Measurements from ENCODE around the gene MIGA2. TPM values are rescaled to one million over a fixed set of nuclear protein-coding genes. Genes with fewer than 3 reads are reported as not detected.
A peak's percentile ranks its signal among the peaks of the same experiment; 100 is the strongest.

MIGA2 gene
- total and polyA plus RNA-seq, 9 of the 15 experiments (the other 6 are each of a cell fraction or from before 2014, with no cell fraction given) = 0.15 to 54.1 (median 18.0) TPM

- TF ChIP-seq MLLT1 (IDR thresholded peaks at IDR 0.05) = 0 out of 4 replicates have a peak, but pooled peaks of 1 of the 2 experiments have one; percentile 27
- TF ChIP-seq KAT2B (IDR thresholded peaks at IDR 0.05; ENCODE audit: low read depth, low read length) = no peak
- TF ChIP-seq ELK1 (CRISPR knock-in tag; IDR thresholded peaks at IDR 0.05) = no peak
- no peak for TF ChIP-seq NKRF (IDR thresholded peaks at IDR 0.05; ENCODE audit: borderline replicate concordance)
- TF ChIP-seq ZNF511 (CRISPR knock-in tag; IDR thresholded peaks at IDR 0.05) = no peak
- peak; percentile 78 for TF ChIP-seq POLR2A (conservative IDR thresholded peaks at IDR 0.05)
- TF ChIP-seq SMARCE1 (IDR thresholded peaks at IDR 0.05) = no peak
- TF ChIP-seq ZFP30 (CRISPR knock-in tag; IDR thresholded peaks at IDR 0.05; ENCODE audit: borderline replicate concordance) = no peak
- peak; percentile 98 for TF ChIP-seq PKNOX1 (IDR thresholded peaks at IDR 0.05)
- TF ChIP-seq MYNN (IDR thresholded peaks at IDR 0.05) = no peak
- TF ChIP-seq MYNN (CRISPR knock-in tag; IDR thresholded peaks at IDR 0.05) = no peak
- no peak for TF ChIP-seq TRIM28 (IDR thresholded peaks at IDR 0.05)
- TF ChIP-seq THAP12 (CRISPR knock-in tag; IDR thresholded peaks at IDR 0.05) = peak; percentile 76
- TF ChIP-seq CBFB (CRISPR knock-in tag; IDR thresholded peaks at IDR 0.05) = peak; percentile 22; the same call in 1 of the 2 replicates
- no peak for TF ChIP-seq CHD2 (IDR thresholded peaks at IDR 0.05; ENCODE audit: low read depth, low read length)
- no peak for TF ChIP-seq E2F4 (CRISPR knock-in tag; IDR thresholded peaks at IDR 0.05; ENCODE audit: low read depth)
- TF ChIP-seq MAX (CRISPR knock-in tag; IDR thresholded peaks at IDR 0.05) = no peak; the same call in 1 of the 2 replicates
- peak; percentile 59 for TF ChIP-seq FOS (IDR thresholded peaks at IDR 0.05; ENCODE audit: extremely low read depth, insufficient read length)
- TF ChIP-seq GABPB1 (CRISPR knock-in tag; IDR thresholded peaks at IDR 0.05) = peak; percentile 16
Observed at GRCh38 chr9:129036241-129036922, at the start of gene MIGA2 (continued).
